ENCODE measurements around the gene OR13A1.
"Not testable (repeated sequence)": the region's sequence is repeated elsewhere in the genome, so short reads cannot be mapped to it uniquely, and the experiment has no call there.

Gene OR13A1

DNA sequence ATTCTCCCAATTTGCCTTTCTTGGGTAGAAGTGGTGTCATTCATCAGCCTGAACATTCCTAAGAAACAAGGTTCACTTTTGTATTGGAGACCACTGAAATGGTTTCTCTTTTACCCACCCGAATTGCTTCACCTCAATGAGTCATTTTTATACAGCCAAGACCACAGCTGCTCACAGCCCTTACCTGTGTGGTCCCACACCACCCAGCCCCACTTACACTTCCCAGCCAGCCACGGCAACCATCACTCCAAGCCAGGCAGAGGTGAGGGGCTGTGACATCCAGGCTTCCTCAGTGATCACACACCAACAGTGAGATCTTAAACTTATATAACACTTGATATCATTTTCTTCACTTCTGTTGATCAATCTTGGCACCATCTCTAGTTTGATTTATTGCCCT, 20.7 kb downstream of the OR13A1 start:
- DNase-seq (ENCODE audit: low read depth) = no peak
- H3K4me3 ChIP-seq (ENCODE audit: control insufficient read depth, low read depth, low read length) = no peak overlapping the region
- TF ChIP-seq, protein P1, sequence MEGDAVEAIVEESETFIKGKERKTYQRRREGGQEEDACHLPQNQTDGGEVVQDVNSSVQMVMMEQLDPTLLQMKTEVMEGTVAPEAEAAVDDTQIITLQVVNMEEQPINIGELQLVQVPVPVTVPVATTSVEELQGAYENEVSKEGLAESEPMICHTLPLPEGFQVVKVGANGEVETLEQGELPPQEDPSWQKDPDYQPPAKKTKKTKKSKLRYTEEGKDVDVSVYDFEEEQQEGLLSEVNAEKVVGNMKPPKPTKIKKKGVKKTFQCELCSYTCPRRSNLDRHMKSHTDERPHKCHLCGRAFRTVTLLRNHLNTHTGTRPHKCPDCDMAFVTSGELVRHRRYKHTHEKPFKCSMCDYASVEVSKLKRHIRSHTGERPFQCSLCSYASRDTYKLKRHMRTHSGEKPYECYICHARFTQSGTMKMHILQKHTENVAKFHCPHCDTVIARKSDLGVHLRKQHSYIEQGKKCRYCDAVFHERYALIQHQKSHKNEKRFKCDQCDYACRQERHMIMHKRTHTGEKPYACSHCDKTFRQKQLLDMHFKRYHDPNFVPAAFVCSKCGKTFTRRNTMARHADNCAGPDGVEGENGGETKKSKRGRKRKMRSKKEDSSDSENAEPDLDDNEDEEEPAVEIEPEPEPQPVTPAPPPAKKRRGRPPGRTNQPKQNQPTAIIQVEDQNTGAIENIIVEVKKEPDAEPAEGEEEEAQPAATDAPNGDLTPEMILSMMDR (IDR thresholded peaks at IDR 0.05; ENCODE audit: control insufficient read depth, insufficient read depth, low read depth, low read length, missing control alignments) = no peak

DNA sequence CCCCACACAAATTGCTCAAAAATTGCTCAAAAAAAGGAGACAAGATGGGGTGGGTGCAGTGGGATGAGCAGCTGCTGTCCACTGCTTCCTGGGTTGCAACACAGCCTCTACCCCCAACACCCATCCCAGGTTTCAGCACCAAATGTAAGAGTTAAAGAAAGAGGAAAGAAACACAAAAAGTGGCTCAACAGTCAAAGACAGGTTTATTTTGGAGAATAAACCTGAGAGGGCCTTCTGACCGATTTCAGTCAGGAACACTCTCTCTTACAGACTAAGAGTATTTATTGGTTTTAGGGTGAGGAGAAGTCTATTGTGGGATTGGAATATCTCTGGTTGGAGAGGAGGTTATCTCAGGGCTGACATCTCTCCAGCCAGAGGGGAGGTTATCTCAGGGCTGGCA, 28.4 kb downstream of the OR13A1 start:
- TF ChIP-seq, protein P1 (IDR thresholded peaks at IDR 0.05; ENCODE audit: control insufficient read depth, insufficient read depth, low read depth, low read length, missing control alignments) = no peak
- DNase-seq (ENCODE audit: low read depth) = no peak
- no peak overlapping the region for H3K4me3 ChIP-seq (ENCODE audit: control insufficient read depth, low read depth, low read length)

DNA sequence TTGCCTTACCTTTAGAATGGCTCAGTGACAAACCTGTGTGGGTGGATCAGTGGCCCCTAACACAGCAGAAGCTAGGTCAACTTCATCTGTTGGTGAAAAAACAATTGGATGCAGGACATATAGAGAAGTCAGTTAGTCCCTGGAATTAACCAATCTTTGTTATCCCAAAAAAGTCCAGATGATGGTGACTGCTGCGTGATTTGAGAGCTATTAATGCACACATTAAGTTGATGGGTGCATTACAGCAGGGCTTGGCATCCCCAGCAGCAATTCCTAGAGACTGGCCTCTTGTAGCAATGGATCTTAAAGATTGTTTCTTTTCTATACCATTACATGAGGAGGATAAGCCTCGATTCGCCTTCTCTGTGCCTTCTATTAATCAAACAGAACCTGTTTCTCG, 33.3 kb downstream of the OR13A1 start:
- H3K4me3 ChIP-seq (ENCODE audit: control insufficient read depth, low read depth, low read length) = no peak overlapping the region
- TF ChIP-seq, protein P1 (IDR thresholded peaks at IDR 0.05; ENCODE audit: control insufficient read depth, insufficient read depth, low read depth, low read length, missing control alignments) = no peak
- DNase-seq (ENCODE audit: low read depth) = no peak

DNA sequence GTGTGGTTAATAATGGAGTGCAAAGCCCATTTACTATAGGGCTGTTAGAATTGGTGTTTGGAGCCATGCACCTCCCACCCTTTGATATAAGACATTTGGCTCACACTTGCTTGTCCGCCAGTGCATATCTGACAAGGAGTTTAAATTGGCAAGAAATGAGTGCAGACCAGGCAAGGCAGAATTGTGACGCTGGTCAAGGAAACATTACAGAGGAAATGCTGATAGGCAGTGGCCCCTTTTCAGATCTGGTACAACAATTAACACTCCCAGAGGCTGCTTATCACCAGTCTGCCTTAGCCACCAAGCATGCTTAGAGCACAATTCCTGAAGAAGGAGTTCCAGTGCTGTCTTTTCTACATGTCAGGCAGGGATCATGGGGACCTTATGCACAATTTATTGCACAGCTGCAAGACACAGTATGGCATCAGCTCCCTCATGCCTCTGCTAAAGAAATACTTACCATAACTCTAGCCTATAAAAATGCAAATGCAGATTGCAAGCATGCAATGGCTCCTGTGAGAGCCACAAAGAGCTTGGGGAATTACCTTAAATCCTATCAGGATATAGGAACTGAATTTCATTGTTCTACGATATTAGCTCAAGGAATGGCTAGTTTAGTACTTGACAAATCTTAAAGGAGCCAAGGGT, 35.2 kb downstream of the OR13A1 start:
- no peak for DNase-seq (ENCODE audit: low read depth)
- TF ChIP-seq, protein P1 (IDR thresholded peaks at IDR 0.05; ENCODE audit: control insufficient read depth, insufficient read depth, low read depth, low read length, missing control alignments) = no peak
- H3K4me3 ChIP-seq (ENCODE audit: control insufficient read depth, low read depth, low read length) = no peak overlapping the region

DNA sequence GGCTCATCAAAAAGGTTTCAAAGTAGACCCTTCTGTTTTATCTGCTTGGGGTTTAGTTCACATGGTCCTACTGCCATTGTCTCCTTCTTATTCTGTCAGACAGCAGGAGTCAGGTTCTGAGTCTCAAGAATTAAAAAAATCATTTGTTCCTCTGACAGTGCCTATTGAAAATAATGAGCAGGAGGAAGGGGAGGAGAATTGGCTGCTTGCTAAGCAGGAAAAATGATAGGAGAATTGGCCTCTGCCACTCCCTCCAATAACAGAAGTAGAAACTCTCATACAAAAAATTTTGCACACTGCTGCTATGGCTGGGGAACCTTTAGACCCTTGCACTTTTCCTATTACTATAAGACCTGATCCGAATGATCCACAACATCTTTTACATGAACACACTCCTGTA, 35.7 kb downstream of the OR13A1 start:
- TF ChIP-seq, protein P1 (IDR thresholded peaks at IDR 0.05; ENCODE audit: control insufficient read depth, insufficient read depth, low read depth, low read length, missing control alignments) = no peak
- no peak overlapping the region for H3K4me3 ChIP-seq (ENCODE audit: control insufficient read depth, low read depth, low read length)
- DNase-seq (ENCODE audit: low read depth) = no peak

DNA sequence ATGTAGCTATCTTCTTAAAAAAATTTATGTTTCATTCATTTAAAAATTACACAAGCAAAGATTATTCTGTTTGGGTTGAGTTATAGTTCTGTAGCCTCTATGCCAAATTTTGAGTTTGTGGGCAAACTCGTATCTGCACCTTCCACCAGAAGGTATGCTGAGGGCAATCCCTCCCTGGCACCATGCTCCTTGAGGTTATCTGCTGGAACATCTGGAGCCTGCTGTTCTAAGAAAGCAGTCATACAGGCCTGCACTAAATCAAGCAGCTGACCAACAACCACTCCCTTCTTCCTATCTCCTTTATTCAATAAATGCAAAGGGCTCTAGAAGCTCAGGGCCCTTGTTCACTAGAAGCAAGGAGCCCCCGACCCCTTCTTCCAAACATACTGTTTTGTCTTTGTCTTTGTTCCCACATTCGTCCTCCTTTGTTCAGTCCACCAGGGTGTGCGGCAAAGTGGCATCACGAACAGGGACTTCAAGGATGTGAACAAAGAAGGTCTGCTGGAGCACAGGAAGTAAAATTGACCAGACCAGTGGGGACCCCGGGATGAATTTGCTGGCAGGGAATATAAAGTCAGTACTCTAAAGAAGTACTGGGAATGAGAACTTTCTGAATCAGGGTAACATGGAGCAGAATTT, 36.4 kb downstream of the OR13A1 start:
- no peak overlapping the region for H3K4me3 ChIP-seq (ENCODE audit: control insufficient read depth, low read depth, low read length)
- TF ChIP-seq, protein P1 (IDR thresholded peaks at IDR 0.05; ENCODE audit: control insufficient read depth, insufficient read depth, low read depth, low read length, missing control alignments) = no peak
- no peak for DNase-seq (ENCODE audit: low read depth)

DNA sequence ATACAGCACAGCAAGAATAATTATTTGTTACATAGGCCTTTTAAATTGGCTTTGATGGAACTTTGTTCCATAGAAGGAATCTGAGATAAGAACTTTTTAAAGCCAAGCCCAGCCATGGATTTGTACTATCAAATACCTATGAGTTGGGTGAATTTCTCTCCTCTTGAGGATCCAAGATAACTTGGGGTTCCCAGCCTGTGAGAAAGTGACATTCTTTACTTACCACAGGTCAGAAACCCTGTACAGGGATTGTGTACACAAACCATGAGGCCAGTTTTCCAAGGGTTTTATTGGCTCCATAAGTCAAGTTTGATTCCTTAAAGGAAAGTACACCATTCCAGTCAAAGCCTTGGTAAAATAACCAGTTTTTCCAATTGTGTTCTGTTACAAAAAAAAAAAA, 39.3 kb downstream of the OR13A1 start:
- DNase-seq (ENCODE audit: low read depth); H3K4me3 ChIP-seq (ENCODE audit: control insufficient read depth, low read depth, low read length): not testable (repeated sequence)

Measured in AG09309 (cell line).